Measurements from ENCODE around the gene TRMT44. TPM values are rescaled to one million over a fixed set of nuclear protein-coding genes. Genes with fewer than 3 reads are reported as not detected.
"Not testable (repeated sequence)": the region's sequence is repeated elsewhere in the genome, so short reads cannot be mapped to it uniquely, and the experiment has no call there.

Gene TRMT44
- total RNA-seq, 1 donor from 2014 or later, result 39.2 TPM

DNA sequence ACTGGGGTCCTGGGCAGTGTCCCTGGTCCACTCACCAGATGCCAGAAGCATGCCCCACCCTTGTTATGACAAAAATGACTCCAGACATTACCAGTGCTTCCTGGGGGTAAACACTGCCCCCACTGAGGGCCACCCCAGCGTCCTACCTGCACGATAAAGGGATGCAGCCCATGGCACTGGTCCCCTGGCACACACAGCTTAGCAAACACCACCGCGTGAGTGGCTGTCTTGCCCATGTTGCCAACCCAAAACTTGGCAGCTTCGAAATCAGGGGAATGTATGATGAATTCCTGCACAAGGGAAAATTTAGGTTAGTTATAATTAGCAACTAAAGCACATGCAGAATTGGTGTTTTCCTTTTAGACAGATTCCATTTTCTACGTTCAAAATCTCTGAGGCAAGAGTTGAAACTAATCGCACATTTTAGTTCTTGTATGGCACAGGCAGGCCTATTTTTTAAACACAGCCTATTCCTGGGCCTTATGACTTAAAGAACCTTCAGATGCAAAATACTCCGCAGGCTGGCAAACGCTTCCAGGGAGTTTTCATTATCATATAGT lies 30.4 kb upstream of the TRMT44 start:
- H3K27ac Mint-ChIP-seq, result no peak overlapping the region
- peaks cover 13% of the 10 kb centered on the region for H3K36me3 Mint-ChIP-seq (ENCODE audit: low read depth)
- intact Hi-C loops (cut with micrococcal nuclease), result no loop called here
- peaks cover 32% of the 10 kb centered on the region for H3K4me1 Mint-ChIP-seq (ENCODE audit: low read depth)
- no peak for DNase-seq (ENCODE audit: low spot score)
- H3K4me3 Mint-ChIP-seq, result no peak overlapping the region
- H3K27me3 Mint-ChIP-seq (ENCODE audit: insufficient read depth), result no peaks in the 10 kb centered on the region
- H3K9me3 Mint-ChIP-seq, result no peaks in the 10 kb centered on the region

DNA sequence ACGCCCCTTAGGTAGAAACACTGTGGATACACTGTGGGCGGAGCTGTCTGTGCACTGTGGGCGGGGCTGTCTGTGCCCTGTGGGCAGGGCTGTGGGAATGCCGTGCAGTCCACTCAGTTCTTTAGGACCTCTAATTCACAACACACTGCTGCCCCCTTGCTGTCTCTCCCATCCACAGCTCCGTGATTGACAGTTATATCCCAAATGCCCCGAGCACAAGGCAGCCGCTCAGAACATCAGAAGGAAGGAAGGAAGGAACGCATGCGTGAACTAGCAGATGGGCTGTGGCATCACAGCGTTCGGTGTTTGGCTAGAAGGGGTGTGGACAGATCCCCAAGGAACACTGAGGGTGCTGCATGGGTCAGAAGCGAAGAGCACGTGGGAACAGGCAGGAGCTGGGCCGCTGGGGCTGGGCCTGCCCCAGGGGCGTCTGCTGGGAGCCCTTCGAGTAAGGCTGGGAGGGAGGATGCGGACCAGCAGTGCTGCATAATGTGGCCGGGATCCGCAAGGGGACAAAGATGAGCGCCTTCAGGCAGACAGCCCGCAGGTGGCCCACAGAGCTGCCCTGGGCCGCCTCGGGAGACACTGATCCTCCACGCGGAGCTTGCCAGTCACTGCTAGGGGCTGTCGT lies 29.8 kb upstream of the TRMT44 start:
- no peak overlapping the region for H3K4me3 Mint-ChIP-seq
- H3K36me3 Mint-ChIP-seq (ENCODE audit: low read depth), result peaks cover 13% of the 10 kb centered on the region
- H3K27ac Mint-ChIP-seq, result no peak overlapping the region
- H3K4me1 Mint-ChIP-seq (ENCODE audit: low read depth), result peaks cover 32% of the 10 kb centered on the region
- H3K9me3 Mint-ChIP-seq, result no peaks in the 10 kb centered on the region
- no peak for DNase-seq (ENCODE audit: low spot score)
- intact Hi-C loops (cut with micrococcal nuclease), result no loop called here
- H3K27me3 Mint-ChIP-seq (ENCODE audit: insufficient read depth), result no peaks in the 10 kb centered on the region

DNA sequence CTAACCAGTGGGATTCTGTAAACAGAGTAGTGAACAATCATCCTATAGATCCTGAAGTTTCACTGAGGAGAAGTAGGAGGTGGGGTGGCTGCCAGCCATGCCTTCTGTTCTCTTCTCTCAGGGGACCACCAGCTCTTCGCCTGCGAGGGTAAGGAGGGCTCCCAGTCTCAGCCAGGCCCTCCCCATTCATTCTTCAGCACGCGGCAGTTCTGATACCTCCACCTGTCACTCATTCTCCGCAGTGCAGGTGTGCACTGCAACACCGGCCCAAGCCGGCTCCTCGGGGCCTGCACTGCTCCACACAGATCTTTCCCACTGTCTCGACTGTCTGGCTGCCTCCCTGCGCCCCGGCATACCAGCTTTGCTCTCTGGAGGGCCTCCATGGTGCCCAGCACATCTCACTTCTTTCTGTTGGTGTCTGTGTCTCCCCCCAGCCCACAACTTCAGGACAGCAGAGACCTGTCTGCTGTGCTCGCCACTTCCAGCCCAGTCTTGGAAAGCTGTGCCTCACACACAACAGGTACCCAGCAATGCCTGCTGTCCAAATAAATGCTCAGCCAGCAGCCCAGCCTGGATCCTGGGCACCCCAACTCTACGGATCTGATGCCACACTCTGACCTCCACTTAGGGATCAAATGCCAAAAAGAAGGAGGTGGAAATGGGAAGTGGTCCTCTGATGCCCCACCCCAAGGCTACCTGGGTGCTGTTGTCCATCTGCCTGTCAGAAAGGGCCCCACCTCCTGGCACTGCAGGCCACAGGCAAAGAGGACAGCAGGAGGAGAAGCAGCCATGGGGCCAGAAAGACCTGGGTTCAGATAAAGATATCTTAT lies 29.0 kb upstream of the TRMT44 start:
- DNase-seq (ENCODE audit: low spot score), result no peak
- Mint-ChIP-seq H3K36me3 (ENCODE audit: low read depth) (peaks cover 12% of the 10 kb centered on the region), H3K27ac (no peak overlapping the region), H3K27me3 (ENCODE audit: insufficient read depth) (no peaks in the 10 kb centered on the region), H3K4me3 (no peak overlapping the region), H3K4me1 (ENCODE audit: low read depth) (peaks cover 32% of the 10 kb centered on the region), H3K9me3 (no peaks in the 10 kb centered on the region)
- intact Hi-C loops (cut with micrococcal nuclease), result no loop called here

DNA sequence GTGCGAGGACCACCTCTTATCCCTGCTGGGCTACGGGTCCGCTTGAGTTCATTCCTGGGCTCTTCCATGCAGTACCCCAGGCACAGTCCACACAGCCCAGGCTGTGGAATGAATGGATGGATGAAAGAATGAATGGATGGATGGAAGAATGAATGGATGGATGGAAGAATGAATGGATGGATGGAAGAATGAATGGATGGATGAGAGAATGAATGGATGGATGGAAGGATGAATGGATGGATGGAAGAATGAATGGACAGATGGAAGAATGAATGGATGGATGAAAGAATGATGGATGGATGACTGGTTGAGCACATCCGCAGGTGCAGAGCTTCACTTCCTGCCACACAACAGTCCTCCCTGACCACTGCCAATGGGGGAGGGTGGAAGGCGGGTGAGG lies 28.3 kb upstream of the TRMT44 start:
- Mint-ChIP-seq H3K4me1 (ENCODE audit: low read depth) (peaks cover 32% of the 10 kb centered on the region), H3K9me3 (no peaks in the 10 kb centered on the region), H3K27ac (peak overlapping the region; percentile 74), H3K4me3 (no peak overlapping the region), H3K27me3 (ENCODE audit: insufficient read depth) (no peaks in the 10 kb centered on the region), H3K36me3 (ENCODE audit: low read depth) (peaks cover 10% of the 10 kb centered on the region)
- intact Hi-C loops (cut with micrococcal nuclease), result no loop called here
- no peak for DNase-seq (ENCODE audit: low spot score)

DNA sequence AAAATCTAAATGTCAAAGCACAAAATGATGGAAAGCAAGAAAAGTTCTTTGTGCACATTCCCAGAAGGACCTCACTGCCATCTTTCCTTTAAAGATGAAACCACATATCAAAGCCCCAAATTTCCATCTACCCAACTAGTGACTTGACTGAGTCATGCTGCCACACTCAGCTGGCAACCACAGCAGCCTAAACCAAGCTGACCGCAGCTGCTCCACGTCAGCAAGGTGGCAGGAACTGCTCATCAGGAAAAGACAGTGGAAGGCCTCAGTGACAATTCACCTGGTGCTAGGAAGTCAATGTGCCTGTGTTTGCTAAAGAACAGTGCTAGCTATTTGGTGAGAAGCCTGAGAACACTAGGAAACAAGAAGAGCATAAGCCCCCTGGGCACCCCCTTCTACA lies 26.2 kb upstream of the TRMT44 start:
- Mint-ChIP-seq H3K27me3 (ENCODE audit: insufficient read depth) (no peaks in the 10 kb centered on the region), H3K27ac (peak overlapping the region; percentile 88), H3K4me3 (peak overlapping the region; percentile 37), H3K4me1 (ENCODE audit: low read depth) (peaks cover 31% of the 10 kb centered on the region), H3K36me3 (ENCODE audit: low read depth) (peaks cover 10% of the 10 kb centered on the region), H3K9me3 (no peaks in the 10 kb centered on the region)
- peak; percentile 10 for DNase-seq (ENCODE audit: low spot score)
- intact Hi-C loops (cut with micrococcal nuclease), result no loop called here

DNA sequence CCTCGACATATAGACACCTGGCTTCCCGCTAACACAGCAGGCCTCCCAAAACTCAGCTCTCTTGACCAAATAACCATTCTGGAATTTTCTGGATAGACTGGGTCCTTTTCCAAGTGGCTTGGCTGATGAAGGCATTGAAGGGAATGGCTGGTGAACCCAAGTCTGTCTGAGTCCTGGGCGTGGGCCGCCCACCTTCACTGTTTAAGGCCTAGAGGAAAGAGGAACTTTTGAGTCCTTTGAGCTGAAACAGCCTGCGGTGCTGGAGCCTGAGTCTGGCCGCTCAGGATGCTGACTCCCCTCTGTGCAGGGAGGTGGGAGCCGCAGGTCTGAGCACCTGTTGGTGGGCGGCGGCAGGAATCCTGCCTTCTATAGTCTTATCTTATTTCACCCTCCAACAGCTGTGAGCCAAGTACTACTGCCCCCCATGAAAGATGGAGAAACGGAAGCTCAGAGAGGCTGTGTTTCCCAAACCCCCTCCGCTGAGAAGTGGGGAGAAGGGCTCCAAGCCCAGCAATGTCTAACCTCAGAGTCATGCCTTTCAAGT lies 23.4 kb upstream of the TRMT44 start:
- no peak for DNase-seq (ENCODE audit: low spot score)
- no peaks in the 10 kb centered on the region for H3K27me3 Mint-ChIP-seq (ENCODE audit: insufficient read depth)
- H3K9me3 Mint-ChIP-seq, result no peaks in the 10 kb centered on the region
- peaks cover 27% of the 10 kb centered on the region for H3K4me1 Mint-ChIP-seq (ENCODE audit: low read depth)
- intact Hi-C loops (cut with micrococcal nuclease), result no loop called here
- H3K4me3 Mint-ChIP-seq, result no peak overlapping the region
- H3K36me3 Mint-ChIP-seq (ENCODE audit: low read depth), result peaks cover 8% of the 10 kb centered on the region
- no peak overlapping the region for H3K27ac Mint-ChIP-seq

DNA sequence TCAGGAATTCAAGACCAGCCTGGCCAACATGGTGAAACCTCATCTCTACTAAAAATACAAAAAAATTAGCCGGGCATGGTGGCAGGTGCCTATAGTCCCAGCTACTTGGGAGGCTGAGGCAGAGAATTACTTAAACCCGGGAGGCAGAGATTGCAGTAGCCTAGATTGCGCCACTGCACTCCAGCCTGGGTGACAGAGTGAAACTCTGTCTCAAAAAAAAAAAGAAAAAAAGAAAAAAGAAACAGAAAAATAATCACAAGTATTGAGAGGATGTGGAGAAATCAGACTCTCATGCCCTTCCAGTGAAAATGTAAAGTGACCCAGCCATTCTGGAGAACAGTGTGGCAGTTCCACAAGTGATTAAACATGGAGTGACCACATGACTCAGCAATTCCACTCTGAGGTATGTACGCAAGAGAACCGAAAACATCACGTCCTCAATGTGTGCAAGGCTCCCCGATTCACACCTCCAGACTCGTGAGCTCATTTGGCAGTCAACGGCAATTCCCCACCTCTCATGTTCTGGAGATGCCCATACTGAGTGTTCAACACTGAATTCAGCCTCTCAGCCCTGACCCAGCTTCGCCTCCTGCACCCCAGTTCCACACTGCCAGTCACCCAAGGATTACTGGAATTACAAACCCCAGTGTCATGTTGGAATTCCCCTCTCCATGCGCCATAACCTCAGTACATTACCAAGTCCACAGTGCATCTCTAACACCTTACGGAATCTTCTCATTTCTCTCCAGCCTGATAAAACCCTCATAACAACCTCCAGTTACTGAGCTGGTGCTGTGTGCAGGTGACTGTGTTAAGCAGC lies 21.1 kb upstream of the TRMT44 start:
- peak overlapping the region; percentile 92 for H3K27ac Mint-ChIP-seq
- intact Hi-C loops (cut with micrococcal nuclease), result loop anchor here (1.0 to 2.0 kb wide), 4 partner anchors 9 to 458 kb away; partner anchors contain the start of genes ACOX3 and TRMT44
- DNase-seq (ENCODE audit: low spot score), result peak; percentile 21
- peaks cover 3% of the 10 kb centered on the region for H3K36me3 Mint-ChIP-seq (ENCODE audit: low read depth)
- peak overlapping the region; percentile 0 for H3K4me3 Mint-ChIP-seq
- H3K27me3 Mint-ChIP-seq (ENCODE audit: insufficient read depth), result no peaks in the 10 kb centered on the region
- H3K4me1 Mint-ChIP-seq (ENCODE audit: low read depth), result peaks cover 18% of the 10 kb centered on the region
- no peaks in the 10 kb centered on the region for H3K9me3 Mint-ChIP-seq

DNA sequence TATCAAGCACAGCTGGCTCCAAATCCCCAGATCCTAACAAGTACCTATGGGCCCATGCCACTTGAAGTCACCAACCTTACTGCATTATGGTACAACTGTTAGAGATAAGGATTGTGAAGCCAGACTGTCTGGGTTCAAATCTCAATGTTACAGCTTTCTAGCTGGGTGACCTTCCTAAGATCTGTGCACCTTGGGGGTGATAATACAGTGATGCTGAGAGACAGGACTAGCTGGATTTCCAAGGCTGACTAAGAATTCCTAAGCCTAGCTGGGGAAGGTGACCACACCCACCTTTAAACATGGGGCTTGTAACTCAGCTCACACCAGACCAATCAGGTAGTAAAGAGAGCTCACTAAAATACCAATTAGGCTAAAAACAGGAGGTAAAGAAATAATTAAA lies 20.4 kb upstream of the TRMT44 start:
- H3K9me3 Mint-ChIP-seq; H3K36me3 Mint-ChIP-seq (ENCODE audit: low read depth); DNase-seq (ENCODE audit: low spot score); intact Hi-C loops (cut with micrococcal nuclease); H3K4me3 Mint-ChIP-seq; H3K27me3 Mint-ChIP-seq (ENCODE audit: insufficient read depth): not testable (repeated sequence)
- Mint-ChIP-seq H3K4me1 (ENCODE audit: low read depth) (peaks cover 12% of the 10 kb centered on the region), H3K27ac (peak overlapping the region; percentile 92)

DNA sequence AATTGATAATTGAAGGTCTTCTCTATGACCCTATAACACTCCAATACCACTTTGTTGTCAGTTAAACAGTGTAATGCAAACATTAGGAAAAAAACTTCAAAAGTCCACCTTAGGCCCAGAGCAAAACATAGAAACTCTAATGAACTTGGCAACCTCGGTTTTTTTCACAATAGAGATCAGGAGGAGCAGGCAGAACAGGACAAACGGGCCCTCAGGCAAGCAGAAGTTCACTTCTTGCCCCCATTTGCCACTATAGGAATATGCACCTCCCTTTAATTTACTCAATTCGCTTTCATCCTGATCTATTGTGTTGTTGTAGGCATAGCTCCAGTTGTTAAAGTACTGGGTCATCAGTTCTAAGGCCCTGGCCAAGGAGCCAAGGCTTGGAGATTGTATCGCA lies 18.2 kb upstream of the TRMT44 start:
- no peak overlapping the region for H3K27ac Mint-ChIP-seq
- DNase-seq (ENCODE audit: low spot score), result no peak
- intact Hi-C loops (cut with micrococcal nuclease), result no loop called here
- peaks cover 22% of the 10 kb centered on the region for H3K4me1 Mint-ChIP-seq (ENCODE audit: low read depth)
- no peaks in the 10 kb centered on the region for H3K9me3 Mint-ChIP-seq
- H3K36me3 Mint-ChIP-seq (ENCODE audit: low read depth), result peaks cover under 1% of the 10 kb centered on the region
- H3K27me3 Mint-ChIP-seq (ENCODE audit: insufficient read depth), result no peaks in the 10 kb centered on the region
- no peak overlapping the region for H3K4me3 Mint-ChIP-seq

DNA sequence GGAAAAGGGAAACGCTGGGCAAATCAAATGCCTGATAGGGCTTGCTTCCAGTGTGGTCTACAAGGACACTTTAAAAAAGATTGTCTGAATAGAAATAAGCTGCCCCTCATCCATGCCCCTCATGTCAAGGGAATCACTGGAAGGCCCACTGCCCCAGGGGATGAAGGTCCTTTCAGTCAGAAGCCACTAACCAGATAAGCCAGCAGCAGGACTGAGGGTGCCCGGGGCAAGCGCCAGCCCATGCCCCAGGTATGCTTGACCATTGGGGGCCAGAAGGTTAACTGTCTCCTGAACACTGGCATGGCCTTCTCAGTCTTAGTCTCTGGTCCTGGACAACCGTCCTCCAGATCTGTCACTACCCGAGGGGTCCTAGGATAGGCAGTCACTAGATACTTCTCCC lies 17.8 kb upstream of the TRMT44 start:
- no peaks in the 10 kb centered on the region for H3K27me3 Mint-ChIP-seq (ENCODE audit: insufficient read depth)

DNA sequence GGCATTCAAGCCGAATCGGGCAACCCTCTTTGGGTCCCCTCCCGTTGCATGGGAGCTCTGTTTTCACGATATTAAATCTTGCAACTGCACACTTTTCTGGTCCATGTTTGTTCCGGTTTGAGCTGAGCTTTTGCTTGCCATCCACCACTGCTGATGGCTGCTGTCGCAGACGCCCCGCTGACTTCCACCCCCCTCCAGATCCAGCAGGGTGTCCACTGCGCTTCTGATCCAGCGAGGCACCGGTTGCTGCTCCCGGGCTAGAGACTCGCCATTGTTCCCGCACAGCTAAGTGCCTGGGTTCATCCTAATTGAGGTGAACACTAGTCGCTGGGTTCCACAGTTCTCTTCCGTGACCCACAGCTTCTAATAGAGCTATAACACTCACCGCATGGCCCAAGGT lies 13.3 kb upstream of the TRMT44 start:
- H3K4me3 Mint-ChIP-seq, result peak overlapping the region; percentile 92
- H3K4me1 Mint-ChIP-seq (ENCODE audit: low read depth), result peaks cover 20% of the 10 kb centered on the region
- H3K27me3 Mint-ChIP-seq (ENCODE audit: insufficient read depth), result no peaks in the 10 kb centered on the region
- DNase-seq (ENCODE audit: low spot score), result no peak
- intact Hi-C loops (cut with micrococcal nuclease), result no loop called here
- no peaks in the 10 kb centered on the region for H3K9me3 Mint-ChIP-seq
- H3K36me3 Mint-ChIP-seq (ENCODE audit: low read depth), result peaks cover 2% of the 10 kb centered on the region
- H3K27ac Mint-ChIP-seq, result no peak overlapping the region

More for the DNA sequence above, 17.8 kb upstream of the TRMT44 start:
- DNase-seq (ENCODE audit: low spot score), result no peak
- no peaks in the 10 kb centered on the region for H3K9me3 Mint-ChIP-seq
- no peak overlapping the region for H3K27ac Mint-ChIP-seq
- H3K4me1 Mint-ChIP-seq (ENCODE audit: low read depth), result peaks cover 25% of the 10 kb centered on the region
- H3K4me3 Mint-ChIP-seq, result no peak overlapping the region
- intact Hi-C loops (cut with micrococcal nuclease), result no loop called here
- peaks cover 2% of the 10 kb centered on the region for H3K36me3 Mint-ChIP-seq (ENCODE audit: low read depth)

DNA sequence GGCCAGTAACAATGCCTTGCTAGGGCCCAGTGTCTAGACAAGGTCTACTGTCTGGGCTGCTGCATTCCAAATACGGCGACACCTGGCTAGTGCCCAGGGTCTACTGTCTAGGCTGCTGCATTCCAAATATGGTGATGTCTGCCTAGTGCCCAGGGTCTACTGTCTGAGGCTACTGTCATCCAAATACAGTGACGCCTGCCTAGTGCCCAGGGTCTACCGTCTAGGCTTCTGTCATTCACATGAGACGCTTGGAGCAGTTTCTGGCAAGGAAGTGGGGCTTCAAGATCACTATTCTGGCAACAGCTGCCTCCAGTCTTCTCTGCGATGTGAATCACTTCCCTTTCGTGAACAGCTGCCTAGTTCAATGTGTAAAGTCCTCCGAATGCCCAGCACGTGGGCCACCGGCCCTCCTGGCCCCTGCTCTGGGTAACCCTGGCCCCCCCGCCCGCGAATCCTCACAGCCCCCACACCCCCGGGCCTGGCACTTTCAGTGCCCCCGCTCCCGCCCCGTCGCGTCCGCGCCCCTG lies 12.8 kb upstream of the TRMT44 start:
- DNase-seq (ENCODE audit: low spot score), result peak; percentile 5
- Mint-ChIP-seq H3K36me3 (ENCODE audit: low read depth) (peaks cover 2% of the 10 kb centered on the region), H3K4me1 (ENCODE audit: low read depth) (peaks cover 20% of the 10 kb centered on the region), H3K4me3 (peak overlapping the region; percentile 92), H3K9me3 (no peaks in the 10 kb centered on the region), H3K27ac (peak overlapping the region; percentile 70), H3K27me3 (ENCODE audit: insufficient read depth) (no peaks in the 10 kb centered on the region)
- intact Hi-C loops (cut with micrococcal nuclease), result loop anchor here (1.0 kb wide), 3 partner anchors 9 to 270 kb away; partner anchors contain the start of genes ABLIM2, ACOX3 and TRMT44
